KG1 (cell line): ENCODE results near the gene USP17L20.
"Not testable (repeated sequence)": the region's sequence is repeated elsewhere in the genome, so short reads cannot be mapped to it uniquely, and the experiment has no call there.

Source experiments
- DNase-seq: peaks from one replicate; lab custom pipeline; 2025; lab: John Stamatoyannopoulos, UW

USP17L20 gene, protein sequence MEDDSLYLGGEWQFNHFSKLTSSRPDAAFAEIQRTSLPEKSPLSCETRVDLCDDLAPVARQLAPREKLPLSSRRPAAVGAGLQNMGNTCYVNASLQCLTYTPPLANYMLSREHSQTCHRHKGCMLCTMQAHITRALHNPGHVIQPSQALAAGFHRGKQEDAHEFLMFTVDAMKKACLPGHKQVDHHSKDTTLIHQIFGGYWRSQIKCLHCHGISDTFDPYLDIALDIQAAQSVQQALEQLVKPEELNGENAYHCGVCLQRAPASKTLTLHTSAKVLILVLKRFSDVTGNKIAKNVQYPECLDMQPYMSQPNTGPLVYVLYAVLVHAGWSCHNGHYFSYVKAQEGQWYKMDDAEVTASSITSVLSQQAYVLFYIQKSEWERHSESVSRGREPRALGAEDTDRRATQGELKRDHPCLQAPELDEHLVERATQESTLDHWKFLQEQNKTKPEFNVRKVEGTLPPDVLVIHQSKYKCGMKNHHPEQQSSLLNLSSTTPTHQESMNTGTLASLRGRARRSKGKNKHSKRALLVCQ

DNA sequence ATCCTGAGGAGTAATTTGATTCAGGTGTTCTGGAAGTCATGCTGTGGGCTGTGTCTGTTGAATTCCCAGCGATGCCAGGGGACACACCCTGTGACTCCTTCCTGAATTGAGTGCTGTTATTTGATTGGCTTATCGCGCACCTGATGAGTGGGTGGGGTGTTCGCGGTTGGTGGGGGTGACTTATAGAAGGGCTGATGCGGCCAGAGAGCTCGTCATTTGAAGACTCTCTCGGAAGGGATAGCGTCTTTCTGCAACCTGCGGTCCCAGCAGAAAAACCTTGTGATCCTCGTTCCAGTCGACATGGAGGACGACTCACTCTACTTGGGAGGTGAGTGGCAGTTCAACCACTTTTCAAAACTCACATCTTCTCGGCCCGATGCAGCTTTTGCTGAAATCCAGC is at the start of gene USP17L20:
Gene USP17L20 (plus strand): TSS at position 301 of the 400 bp plus-strand sequence. CDS start 0 bp downstream, at position 301.
- DNase-seq: not testable (repeated sequence)

DNA sequence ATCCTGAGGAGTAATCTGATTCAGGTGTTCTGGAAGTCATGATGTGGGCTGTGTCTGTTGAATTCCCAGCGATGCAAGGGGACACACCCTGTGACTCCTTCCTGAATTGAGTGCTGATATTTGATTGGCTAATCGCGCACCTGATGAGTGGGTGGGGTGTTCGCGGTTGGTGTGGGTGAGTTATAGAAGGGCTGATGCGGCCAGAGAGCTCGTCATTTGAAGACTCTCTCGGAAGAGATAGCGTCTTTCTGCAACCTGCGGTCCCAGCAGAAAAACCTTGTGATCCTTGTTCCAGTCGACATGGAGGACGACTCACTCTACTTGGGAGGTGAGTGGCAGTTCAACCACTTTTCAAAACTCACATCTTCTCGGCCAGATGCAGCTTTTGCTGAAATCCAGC is 47.6 kb upstream of the USP17L20 start, which contains the start of gene USP17L10:
Gene USP17L10 (plus strand): TSS at position 301 of the 400 bp plus-strand sequence. CDS start 0 bp downstream, at position 301.
- DNase-seq: not testable (repeated sequence)

DNA sequence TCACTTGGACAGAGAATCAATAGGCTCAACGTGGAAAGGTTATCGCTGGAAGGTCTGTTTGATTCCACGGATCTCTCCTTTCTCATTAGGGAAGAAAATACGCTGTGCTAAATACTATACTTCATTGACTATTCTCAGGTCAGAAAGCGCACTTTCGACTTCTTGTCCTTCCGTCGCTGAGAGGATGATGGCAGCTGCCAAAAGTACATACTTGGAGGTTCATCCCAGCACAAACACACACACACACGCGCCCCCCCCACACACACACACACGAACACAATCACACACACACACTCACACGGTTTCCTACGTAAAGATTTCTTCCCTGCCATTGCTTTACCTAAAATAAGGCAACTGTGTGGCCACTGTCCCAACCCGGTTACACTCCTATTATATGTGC is 43.2 kb upstream of the USP17L20 start:
- DNase-seq: not testable (repeated sequence)

GRCh38 chr4:9215105-9215504 is 42.8 kb upstream of the USP17L20 start, which contains the start of gene USP17L11:
TSS of gene USP17L11 (plus strand) at chr4:9215405. CDS start at chr4:9215405, 0 bp downstream.
- DNase-seq: not testable (repeated sequence)

GRCh38 chr4:9219852-9220251 is 38.1 kb upstream of the USP17L20 start, which contains the start of gene USP17L12:
TSS of gene USP17L12 (plus strand) at chr4:9220152. CDS start at chr4:9220152, 0 bp downstream.
- DNase-seq: not testable (repeated sequence)

DNA sequence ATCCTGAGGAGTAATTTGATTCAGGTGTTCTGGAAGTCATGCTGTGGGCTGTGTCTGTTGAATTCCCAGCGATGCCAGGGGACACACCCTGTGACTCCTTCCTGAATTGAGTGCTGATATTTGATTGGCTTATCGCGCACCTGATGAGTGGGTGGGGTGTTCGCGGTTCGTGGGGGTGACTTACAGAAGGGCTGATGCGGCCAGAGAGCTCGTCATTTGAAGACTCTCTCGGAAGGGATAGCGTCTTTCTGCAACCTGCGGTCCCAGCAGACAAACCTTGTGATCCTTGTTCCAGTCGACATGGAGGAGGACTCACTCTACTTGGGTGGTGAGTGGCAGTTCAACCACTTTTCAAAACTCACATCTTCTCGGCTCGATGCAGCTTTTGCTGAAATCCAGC is 33.3 kb upstream of the USP17L20 start, which contains the start of gene USP17L13:
Gene USP17L13 (plus strand): TSS at position 301 of the 400 bp plus-strand sequence. CDS start 0 bp downstream, at position 301.
- not testable (repeated sequence) for DNase-seq

GRCh38 chr4:9230249-9230648 is 27.7 kb upstream of the USP17L20 start:
- not testable (repeated sequence) for DNase-seq

DNA sequence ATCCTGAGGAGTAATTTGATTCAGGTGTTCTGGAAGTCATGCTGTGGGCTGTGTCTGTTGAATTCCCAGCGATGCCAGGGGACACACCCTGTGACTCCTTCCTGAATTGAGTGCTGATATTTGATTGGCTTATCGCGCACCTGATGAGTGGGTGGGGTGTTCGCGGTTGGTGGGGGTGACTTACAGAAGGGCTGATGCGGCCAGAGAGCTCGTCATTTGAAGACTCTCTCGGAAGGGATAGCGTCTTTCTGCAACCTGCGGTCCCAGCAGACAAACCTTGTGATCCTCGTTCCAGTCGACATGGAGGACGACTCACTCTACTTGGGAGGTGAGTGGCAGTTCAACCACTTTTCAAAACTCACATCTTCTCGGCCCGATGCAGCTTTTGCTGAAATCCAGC is 23.8 kb upstream of the USP17L20 start, which contains the start of gene USP17L15:
Gene USP17L15 (plus strand): TSS at position 301 of the 400 bp plus-strand sequence. CDS start 0 bp downstream, at position 301.
- DNase-seq: not testable (repeated sequence)

DNA sequence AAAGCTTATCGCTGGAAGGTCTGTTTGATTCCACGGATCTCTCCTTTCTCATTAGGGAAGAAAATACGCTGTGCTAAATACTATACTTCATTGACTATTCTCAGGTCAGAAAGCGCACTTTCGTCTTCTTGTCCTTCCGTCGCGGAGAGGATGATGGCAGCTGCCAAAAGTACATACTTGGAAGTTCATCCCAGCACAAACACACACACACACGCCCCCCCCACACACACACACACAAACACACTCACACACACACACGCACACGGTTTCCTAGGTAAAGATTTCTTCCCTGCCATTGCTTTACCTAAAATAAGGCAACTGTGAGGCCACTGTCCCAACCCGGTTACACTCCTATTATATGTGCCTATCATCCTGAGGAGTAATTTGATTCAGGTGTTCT is 19.5 kb upstream of the USP17L20 start:
- DNase-seq: not testable (repeated sequence)

DNA sequence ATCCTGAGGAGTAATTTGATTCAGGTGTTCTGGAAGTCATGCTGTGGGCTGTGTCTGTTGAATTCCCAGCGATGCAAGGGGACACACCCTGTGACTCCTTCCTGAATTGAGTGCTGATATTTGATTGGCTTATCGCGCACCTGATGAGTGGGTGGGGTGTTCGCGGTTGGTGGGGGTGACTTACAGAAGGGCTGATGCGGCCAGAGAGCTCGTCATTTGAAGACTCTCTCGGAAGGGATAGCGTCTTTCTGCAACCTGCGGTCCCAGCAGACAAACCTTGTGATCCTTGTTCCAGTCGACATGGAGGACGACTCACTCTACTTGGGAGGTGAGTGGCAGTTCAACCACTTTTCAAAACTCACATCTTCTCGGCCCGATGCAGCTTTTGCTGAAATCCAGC is 14.3 kb upstream of the USP17L20 start, which contains the start of gene USP17L17:
Gene USP17L17 (plus strand): TSS at position 301 of the 400 bp plus-strand sequence. CDS start 0 bp downstream, at position 301.
- not testable (repeated sequence) for DNase-seq

GRCh38 chr4:9247953-9248680 is 9.8 kb upstream of the USP17L20 start, which contains the start of gene USP17L18:
TSS of gene USP17L18 (plus strand) at chr4:9248630. CDS start at chr4:9248630, 0 bp downstream.
- not testable (repeated sequence) for DNase-seq

GRCh38 chr4:9253078-9253477 is 4.8 kb upstream of the USP17L20 start, which contains the start of gene USP17L19:
TSS of gene USP17L19 (plus strand) at chr4:9253378. CDS start at chr4:9253378, 0 bp downstream.
- DNase-seq: not testable (repeated sequence)

DNA sequence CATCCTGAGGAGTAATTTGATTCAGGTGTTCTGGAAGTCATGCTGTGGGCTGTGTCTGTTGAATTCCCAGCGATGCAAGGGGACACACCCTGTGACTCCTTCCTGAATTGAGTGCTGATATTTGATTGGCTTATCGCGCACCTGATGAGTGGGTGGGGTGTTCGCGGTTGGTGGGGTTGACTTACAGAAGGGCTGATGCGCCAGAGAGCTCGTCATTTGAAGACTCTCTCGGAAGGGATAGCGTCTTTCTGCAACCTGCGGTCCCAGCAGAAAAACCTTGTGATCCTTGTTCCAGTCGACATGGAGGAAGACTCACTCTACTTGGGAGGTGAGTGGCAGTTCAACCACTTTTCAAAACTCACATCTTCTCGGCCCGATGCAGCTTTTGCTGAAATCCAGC is 4.6 kb downstream of the USP17L20 start, which contains the start of gene USP17L21:
Gene USP17L21 (plus strand): TSS at position 301 of the 400 bp plus-strand sequence. CDS start 0 bp downstream, at position 301.
- not testable (repeated sequence) for DNase-seq

- DNase-seq: not testable (repeated sequence)
Observed at GRCh38 chr4:9267319-9267718, 9.4 kb downstream of the USP17L20 start, which contains the start of gene USP17L22. TSS of gene USP17L22 (plus strand) at chr4:9267619. CDS start at chr4:9267619, 0 bp downstream.

GRCh38 chr4:9271719-9272118 is 13.8 kb downstream of the USP17L20 start:
- DNase-seq: not testable (repeated sequence)
